GM12892 (cell line): ENCODE data around the gene PFKP.

ENCODE experiments used
- POLR2A ChIP-seq: IDR thresholded peaks from 2 replicates; pipeline ENCODE4 v1.6.1; 2011; ENCODE audit warnings: low read depth, low read length, control low read depth
- POLR2AphosphoS5 ChIP-seq: IDR thresholded peaks from 2 replicates; pipeline ENCODE4 v1.6.1; 2011; ENCODE audit warnings: low read depth, low read length, control low read depth
- TAF1 ChIP-seq: IDR thresholded peaks from 2 replicates; pipeline ENCODE4 v1.6.1; 2011; ENCODE audit warnings: low read depth, mild to moderate bottlenecking, control low read depth, low read length, borderline replicate concordance

- TF ChIP-seq POLR2AphosphoS5: no peak
- TF ChIP-seq POLR2A: no peak
- no peak for TF ChIP-seq TAF1
Observed at GRCh38 chr10:3100856-3101640, 33.7 kb downstream of the PFKP start.
